C4-2B (cell line): ENCODE results near the gene CDC42BPA.

Experiments used
- ZFX ChIP-seq: fragments of 450-650 bp; IDR thresholded peaks from 2 replicates; pipeline ENCODE4 v1.6.1; 2017
- TF ChIP-seq, protein P1 (sequence below): fragments of 450-650 bp; conservative IDR thresholded peaks from 2 replicates; pipeline ENCODE4 v1.5.1; 2017; ENCODE audit warnings: mild to moderate bottlenecking

DNA sequence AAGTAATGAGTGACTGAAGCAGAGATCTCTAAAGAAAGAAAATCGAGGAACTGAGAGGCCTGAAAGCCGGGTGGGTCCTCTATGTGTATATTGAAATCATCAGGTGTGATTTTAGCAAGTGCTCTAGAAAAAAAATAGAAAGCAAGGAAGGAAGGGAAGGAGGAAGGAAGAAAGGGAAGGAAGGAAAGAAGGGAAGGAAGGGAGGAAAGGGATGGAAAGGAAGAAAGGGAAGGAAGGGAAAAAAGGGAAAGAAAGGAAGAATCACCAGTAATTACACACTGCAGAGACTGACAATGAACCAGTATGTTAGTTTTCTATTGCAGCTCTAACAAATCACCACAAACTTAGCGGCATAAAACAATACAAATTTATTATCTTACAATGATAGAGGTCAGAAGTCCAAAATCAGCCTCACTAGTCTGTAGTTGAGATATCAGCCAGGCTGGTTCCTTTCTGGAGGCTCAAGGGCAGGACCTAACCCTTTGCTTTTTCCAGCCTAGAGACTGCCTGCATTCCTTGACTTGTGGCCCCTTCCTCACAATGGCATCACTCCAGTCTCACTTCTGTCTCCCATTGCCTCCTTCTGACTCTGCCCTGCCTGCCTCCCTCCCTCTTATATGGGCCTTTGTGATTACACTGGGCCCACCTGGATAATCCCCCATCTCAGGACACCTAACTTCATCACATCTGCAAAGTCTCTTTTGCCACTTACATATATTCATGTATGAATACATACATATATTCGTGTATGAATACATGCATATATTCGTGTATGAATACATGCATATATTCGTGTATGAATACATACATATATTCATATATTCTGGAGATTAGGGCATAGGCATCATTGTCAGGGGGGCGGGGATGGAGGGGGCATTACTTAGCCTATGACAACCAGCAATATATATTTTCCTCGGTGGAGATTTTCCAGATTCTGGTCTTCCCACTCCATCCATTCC lies 47.5 kb upstream of the CDC42BPA start:
- TF ChIP-seq, protein P1, sequence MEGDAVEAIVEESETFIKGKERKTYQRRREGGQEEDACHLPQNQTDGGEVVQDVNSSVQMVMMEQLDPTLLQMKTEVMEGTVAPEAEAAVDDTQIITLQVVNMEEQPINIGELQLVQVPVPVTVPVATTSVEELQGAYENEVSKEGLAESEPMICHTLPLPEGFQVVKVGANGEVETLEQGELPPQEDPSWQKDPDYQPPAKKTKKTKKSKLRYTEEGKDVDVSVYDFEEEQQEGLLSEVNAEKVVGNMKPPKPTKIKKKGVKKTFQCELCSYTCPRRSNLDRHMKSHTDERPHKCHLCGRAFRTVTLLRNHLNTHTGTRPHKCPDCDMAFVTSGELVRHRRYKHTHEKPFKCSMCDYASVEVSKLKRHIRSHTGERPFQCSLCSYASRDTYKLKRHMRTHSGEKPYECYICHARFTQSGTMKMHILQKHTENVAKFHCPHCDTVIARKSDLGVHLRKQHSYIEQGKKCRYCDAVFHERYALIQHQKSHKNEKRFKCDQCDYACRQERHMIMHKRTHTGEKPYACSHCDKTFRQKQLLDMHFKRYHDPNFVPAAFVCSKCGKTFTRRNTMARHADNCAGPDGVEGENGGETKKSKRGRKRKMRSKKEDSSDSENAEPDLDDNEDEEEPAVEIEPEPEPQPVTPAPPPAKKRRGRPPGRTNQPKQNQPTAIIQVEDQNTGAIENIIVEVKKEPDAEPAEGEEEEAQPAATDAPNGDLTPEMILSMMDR = no peak
- no peak for TF ChIP-seq ZFX
